Activated T-helper 9 cell treated with anti-CD3 and anti-CD28 coated beads, Interleukin-2, amount 50 U/mL, for 16 hours (primary cell): Measurements from ENCODE around the gene PLD2.
A peak's percentile ranks its signal among the peaks of the same experiment; 100 is the strongest.
"Not testable (repeated sequence)": the region's sequence is repeated elsewhere in the genome, so short reads cannot be mapped to it uniquely, and the experiment has no call there.

Experiments
- DNase-seq: peaks from one replicate; pipeline ENCODE4 v3.0.0-alpha.2; 2020; ENCODE audit warnings: low read depth

PLD2 gene

DNA sequence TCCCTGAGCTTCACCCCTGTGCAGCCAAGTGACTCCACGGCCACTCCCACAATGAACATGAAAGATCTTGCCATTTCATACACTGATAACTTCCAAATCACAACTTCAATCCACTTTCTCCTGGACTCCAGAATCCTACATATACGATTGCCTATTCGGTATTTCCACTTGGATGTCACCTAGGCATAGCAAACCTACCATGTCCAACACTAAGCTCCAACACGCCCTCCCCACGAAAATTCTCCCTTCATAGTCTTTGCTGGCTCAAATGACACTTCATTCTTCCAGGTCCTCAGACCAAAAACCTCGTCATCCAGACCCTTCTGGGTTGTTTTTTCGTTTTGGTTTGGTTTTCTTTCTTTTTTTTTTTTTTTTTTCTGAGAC is 16.3 kb upstream of the PLD2 start:
- DNase-seq = no peak

DNA sequence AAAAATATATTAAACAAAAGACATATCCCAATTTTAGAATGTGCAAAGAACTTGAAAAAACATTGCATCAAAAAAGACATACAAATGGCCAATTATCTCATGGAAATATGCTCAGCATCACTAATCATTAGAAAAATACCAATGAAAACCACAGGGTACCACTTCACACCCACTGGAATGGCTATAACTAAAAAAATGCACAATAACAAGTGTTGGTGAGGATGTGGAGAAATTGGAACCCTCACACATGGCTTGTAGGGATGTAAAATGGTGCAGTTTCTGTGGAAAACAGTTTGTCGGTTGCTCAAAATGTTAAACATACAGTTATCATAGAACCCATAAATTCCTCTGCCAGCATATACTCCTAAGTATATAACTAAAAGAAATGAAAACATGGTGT is 11.8 kb upstream of the PLD2 start:
- no peak for DNase-seq

DNA sequence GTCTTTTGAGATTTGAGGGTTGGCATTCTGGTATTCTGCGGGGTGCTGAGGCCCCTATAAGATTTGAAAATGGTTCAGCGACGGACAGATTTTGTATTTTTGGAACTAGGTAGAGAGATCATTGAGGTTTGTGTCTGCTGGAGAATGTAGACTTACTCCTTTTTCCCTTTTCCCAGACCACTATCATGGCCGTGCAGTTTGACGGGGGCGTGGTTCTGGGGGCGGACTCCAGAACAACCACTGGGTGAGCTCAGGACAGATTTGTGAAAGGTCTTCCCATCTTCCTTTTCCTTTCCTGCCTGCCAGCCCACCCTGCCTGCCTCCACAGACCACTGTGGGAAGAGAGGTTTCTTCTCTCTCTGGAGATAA is 10.4 kb upstream of the PLD2 start:
- DNase-seq = no peak

DNA sequence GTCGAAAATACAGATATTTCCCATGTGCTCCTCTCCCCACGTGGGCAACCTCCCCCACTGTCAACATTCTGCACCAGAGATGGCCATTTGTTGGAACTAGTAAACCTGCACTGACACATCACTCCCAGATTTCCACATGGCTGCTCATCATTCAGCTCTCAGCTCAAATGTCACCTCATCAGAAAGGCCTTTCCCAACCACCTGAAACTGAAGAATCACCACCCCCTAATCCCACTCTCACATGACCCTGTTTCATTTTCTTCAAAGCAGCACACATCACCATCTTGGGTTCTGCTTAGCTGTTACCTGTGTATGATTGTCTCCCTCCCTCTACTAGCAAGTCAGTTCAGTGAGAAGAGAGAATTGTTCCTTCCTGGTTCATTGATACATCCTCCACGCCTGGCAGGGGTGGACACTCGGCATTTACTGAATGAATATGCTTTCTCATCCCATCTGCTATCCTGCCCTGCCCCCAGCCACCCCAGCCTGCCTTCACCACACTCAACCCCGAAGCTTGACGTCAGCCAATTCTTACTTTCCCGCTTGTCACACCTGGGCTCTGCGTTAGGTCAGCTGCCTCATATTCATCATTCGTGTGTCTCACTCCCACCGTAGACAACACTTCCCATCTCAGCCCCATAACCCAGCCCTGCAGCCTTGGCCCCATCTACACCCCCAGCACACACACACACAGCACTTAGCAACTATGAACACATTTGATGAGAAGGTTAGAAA is 6.3 kb upstream of the PLD2 start:
- no peak for DNase-seq

DNA sequence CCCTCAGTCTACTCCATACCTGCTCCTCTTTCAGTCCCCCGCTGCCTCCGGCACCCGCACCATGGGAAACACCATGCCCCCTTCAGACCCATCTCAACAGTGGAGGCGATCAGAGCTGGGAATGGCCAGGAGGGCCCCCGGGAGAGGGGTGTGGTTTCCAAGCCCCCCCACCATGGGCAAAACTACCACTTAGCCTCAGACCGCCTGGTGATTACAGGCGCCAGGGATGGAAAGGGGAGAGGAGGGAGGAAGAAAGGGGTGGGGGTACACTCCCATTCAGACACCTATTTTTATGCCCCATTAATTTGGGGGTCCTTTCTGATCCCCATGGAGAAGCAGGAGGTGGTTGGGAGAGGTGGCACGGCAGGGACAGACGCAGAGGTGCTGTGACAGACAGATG is 4.7 kb upstream of the PLD2 start, which contains the start of gene C17orf114:
Gene C17orf114 (minus strand): TSS at position 101 of the 400 bp plus-strand sequence.
- DNase-seq = no peak

DNA sequence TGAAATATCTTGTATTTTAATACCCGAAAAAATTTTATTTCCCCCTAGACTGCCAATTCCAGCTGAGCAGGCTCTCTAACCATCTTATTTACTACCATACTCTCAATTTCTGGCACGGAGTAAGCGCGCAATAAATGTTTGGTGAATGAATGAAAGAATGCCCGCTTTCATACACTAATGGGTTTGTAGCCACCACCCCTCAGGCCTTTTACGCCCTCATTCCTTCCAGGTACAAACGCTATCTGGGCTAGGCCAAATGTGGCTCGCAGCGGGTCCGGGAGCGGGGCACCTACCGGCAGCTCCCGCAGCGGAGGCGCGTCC is 536 bp upstream of the PLD2 start:
- DNase-seq = no peak

DNA sequence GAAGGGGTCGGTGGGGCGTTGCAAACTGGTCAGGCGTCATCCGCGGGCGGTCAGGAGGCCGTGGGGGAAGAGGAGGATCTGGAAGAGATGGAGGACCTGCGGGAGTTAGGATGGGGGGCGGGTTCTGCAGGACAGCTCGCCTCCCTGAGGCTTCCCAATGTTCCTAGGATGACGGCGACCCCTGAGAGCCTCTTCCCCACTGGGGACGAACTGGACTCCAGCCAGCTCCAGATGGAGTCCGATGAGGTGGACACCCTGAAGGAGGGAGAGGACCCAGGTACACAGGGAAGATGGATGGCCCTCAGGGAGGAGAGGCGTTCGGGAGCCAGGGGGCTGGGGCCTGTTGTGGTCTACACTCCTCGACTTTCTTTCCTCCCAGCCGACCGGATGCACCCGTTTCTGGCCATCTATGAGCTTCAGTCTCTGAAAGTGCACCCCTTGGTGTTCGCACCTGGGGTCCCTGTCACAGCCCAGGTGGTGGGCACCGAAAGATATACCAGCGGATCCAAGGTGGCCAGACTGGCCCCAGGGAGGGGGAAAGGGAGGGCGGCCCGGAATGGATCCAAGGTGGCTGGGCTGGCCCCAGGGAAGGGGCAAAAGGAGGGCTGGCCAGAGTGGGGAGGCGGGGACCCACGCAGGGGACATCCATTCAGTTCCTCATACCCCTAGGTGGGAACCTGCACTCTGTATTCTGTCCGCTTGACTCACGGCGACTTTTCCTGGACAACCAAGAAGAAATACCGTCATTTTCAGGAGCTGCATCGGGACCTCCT is 839 bp downstream of the PLD2 start:
- no peak for DNase-seq

DNA sequence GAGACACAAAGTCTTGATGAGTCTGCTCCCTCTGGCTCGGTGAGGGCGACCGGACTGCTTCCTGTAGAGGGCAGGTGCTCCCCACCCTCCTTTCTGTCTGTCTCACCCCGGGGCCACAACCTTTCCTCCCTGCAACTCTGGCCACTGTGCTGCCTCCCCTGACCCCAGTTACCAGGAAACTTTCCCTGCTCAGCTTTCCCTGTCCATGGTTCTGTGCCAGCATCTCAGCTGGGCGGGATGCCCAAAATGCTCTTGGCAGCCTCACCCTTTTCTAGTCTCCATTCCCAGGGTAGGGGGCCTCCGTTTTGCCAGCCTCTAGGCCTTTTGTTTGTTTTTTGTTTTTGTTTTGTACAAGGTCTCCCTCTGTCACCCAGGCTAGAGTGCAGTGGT is 1.4 kb downstream of the PLD2 start:
- no peak for DNase-seq

DNA sequence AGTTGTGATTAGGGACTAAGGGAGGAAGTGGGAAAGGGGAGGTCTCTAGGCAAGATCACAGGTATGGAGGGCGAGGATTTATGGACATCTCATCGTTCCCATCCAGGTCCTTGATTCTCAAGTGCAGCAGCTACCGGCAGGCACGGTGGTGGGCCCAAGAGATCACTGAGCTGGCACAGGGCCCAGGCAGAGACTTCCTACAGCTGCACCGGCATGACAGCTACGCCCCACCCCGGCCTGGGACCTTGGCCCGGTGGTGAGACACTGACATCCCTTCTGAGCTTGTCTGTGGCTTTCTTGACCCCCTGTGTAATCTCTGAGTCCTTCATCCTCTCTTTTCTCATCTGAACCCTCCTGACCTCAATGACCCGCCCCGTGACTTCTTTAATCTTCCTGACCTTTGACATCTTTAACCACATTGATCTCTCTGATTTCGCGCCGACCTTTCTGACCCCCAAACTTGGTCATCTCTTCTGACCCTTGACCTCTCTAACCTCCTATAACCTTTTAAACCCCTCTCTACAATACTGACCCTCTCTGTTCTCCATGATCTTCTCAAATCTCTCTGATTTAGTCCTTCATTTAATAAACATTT is 3.8 kb downstream of the PLD2 start:
- DNase-seq = no peak

DNA sequence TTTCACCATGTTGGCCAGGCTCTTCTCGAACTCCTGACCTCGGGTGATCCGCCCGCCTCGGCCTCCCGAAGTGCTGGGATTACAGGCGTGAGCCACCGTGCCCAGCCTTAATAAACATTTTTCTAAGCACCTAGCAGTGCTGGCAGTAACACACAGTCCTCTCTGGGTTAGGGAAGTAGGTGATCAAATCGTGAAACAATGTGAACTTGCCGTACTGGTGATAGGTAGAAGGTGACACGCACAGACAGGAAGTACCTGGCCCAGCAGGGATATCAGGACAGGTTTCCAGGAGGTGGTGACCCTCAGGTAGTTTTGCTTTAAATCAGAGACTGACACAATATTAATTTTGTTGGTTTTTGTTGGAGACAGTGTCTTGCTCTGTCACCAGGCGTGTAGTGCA is 4.5 kb downstream of the PLD2 start:
- DNase-seq = no peak

DNA sequence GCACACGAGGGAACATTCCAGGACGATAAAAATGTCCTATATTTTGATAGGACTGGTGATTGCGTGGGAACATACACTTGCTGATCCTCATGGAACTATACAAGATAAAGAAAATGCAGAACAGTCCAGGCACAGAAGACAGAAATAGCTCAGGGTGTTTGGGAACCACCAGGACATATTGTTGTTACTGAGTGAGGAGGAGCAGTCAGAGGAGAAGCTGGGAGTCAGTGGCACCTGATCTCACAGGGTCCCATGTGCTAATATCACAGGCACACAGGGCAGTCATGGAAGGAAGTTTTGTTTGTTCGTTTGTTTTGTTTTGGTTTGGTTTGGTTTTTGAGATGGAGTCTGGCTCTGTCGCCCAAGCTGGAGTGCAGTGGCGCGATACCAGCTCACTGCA is 5.7 kb downstream of the PLD2 start:
- DNase-seq = no peak

DNA sequence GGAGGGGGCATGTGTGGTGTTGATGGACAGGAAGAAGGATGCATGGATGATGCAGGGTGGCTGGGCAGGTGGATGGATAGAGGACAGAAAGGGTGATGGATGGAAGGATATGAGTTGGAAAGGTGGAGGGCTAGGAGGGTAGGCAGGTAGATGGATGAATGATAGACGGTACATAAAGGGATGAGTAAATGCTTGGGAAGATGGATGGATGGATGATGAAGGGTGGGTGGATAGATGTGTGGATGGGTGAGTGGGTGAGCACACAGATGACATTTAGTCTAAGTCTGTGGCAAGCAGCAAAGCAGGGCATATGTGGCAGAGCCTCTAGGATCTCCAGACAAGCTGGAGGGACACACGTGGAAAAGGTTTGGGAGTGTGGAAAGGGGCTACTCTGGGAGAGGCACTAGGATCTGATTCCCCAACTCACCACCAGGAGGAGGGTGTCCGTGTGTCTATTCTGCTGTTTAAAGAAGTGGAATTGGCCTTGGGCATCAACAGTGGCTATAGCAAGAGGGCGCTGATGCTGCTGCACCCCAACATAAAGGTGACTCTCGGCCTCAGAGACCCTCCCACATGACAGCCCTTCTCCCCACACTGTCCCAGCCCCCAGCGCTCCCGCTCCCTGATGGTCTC is 8.2 kb downstream of the PLD2 start:
- DNase-seq = no peak

DNA sequence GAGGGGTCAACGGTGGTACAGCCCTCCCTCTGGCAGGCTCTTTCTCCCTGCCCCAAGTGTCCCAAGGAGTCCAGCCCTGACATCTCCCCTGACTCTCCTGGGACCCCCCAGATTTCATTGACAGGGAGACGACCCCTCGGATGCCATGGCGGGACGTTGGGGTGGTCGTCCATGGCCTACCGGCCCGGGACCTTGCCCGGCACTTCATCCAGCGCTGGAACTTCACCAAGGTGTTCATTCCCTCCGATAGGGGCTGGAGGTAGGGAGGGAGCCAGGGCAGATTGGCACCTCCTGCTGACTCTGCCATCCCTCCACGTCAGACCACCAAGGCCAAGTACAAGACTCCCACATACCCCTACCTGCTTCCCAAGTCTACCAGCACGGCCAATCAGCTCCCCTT is 9.9 kb downstream of the PLD2 start:
- DNase-seq = no peak

DNA sequence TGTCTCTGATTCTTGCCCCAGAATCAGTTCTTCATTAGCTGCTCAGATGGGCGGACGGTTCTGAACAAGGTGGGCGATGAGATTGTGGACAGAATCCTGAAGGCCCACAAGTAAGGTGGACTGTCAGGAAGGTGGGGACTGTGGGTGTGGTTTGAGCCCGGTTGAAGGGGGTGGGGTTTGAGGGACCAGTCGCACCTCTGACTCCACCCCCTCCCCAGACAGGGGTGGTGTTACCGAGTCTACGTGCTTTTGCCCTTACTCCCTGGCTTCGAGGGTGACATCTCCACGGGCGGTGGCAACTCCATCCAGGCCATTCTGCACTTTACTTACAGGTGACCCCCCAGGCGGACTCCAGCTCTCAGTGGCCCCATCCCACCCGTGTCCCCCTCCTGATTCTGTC is 11.3 kb downstream of the PLD2 start:
- no peak for DNase-seq

DNA sequence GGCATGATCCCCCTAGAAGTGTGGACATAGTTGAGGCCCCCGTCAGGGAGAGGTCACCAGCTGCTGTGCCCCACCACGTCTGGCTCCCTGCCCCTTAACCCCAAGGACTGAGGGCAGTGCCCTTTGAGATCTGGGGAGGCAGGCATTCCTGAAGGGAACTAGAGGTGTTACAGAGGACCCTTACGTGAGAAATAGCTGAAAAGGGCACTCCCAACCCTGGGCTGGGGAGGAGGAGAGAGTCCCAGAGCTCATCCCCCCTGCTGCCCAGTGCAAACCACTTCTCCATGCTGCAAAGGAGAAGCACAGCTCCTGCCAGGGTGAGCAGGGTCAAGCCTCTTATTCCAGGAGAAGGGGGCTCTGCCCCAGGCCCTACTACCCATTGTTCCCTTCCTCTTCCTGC is 15.9 kb downstream of the PLD2 start:
- no peak for DNase-seq

DNA sequence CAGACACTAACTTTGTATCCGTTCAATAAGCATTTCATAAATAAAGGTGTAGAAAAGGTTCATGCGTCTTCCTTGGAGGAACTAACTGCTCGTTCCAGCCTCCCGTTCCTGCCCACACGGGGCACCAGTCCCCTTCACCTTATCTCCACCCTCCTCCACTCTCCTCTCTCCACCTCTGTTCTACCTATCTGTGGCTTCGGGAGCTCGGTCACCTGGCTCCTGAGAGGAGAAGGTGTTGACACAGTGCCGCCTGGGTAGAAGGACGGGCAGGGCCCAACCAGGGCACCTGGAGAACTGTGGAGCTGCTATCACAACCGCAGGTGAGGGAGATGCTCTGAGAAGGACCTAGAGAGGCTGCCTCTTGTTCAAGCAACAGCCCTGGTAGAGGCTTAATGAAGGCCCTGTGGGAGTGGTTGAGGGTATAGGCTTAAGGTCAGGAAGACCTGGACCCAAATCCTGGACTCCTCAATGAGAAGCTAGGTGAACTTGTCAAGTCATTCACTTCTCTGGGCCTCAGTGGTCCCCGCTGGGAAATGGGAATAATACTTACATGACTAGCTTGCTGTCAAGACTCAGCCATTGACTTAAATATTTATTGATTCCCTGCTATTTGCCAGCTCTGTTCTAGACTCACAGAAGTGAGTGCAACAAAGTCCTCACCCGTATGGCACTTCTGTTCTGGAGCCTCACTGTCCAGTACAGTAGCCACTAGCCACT is 16.6 kb downstream of the PLD2 start:
- DNase-seq = no peak

DNA sequence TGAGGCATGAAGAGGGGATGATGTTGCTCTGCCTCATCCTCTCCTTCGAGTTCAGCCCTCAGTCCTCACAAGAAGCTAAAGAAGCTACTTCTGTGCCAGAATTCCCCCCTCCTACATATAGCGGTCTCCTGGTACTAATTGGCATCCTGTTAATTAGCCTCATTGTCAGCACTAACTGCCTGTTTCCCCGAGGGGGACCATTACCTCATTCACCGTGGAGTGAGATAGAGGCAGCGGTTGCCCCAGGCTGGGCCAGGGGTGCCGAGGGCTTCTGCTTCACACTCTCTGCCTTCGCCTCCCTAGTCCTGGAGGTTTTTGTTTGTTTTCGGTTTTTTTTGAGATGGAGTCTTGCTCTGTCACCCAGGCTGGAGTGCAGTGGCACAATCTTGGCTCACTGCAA is 20.4 kb downstream of the PLD2 start:
- DNase-seq = no peak

DNA sequence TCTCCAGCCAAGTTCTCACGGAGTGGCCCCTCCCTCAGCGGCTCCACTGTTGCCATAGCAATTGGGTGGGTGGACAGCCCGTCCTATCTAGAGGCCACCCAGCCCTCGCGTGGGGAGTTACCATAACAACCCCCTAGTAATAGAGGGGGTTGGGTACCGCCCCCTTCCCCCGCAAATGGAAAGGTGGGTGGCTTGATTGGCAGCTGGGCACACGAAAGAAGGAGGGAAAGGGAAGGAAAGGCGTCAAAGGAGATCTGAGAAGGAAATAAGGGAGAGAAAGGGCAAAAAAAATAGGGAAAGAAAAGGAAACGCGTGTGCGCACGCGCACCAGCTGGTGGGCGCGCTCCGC is 25.9 kb downstream of the PLD2 start:
- DNase-seq = not testable (repeated sequence)

DNA sequence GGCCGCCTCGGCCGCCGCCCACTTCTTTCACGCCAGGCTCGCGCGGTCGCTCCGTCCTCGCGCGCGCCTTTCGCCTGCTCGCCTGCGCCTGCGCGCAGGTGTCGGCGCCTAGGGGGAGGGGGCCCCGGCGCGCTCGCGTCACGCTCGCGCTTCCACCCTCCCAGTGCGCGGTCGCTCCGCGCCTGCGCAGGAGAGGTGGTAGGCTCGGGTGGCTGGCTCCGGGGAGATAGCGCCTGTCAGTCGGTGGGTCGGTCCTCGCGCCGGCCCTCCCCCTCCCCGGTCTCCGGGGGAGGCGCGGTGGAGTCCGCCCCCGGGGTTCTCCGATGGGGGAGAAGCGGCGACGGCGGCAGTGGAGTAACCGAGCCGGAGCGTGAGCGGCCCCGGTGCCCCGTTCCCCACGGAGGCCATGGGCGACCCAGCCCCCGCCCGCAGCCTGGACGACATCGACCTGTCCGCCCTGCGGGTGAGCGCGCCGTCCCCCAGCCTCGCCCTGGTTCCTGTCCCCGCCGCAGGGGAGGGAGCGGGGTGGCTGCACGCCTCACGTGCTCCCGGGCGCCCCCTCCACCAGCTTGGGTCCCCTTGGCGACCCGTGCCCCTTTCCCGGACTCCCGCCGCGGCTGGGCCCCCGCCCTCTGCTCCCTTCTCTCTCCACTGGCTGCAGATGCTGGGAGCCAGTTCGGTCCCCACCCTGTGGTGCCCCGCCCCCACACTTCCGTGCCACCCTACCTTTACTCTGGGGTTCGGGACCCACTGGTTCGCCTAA is 26.4 kb downstream of the PLD2 start, which contains the start of gene MINK1:
Gene MINK1 (plus strand): TSS at position 163 of the 763 bp plus-strand sequence. CDS start 244 bp downstream, at position 407.
- DNase-seq = peak; percentile 86

DNA sequence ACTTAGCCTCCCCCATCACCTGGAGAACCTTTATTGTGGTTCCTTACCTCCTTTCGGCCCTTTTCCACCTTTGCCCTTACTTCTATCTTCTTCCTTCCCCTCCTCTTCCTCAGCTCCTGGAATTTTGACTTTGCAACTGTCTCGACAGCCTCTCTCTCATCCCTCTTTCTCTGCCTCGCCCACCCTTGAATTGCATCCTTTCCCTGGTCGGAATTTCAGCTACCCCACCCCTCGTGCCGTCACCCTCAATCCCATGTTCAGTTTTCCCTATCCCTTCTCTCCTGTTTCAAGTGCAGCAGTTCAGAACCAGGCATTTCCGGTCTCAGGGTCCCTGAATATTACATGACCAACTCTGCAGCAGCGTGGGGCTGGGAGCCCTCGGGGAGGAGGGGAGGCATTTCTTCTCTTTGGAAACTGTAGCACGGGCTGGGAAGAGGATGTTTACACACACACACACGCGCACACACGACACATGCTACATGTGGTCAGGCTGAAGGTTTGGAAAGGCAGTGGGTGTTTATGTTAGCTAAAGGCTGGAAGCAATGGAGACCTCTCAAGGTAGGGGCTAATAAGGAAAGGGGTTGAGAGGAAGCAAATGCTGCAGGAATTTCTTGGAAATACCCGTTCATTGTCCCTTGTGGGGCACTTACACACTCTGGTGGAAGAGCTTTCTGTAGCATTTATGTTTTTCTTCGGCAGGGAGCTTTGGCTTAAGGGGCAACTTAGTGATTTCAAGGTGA is 27.2 kb downstream of the PLD2 start:
- DNase-seq = no peak

DNA sequence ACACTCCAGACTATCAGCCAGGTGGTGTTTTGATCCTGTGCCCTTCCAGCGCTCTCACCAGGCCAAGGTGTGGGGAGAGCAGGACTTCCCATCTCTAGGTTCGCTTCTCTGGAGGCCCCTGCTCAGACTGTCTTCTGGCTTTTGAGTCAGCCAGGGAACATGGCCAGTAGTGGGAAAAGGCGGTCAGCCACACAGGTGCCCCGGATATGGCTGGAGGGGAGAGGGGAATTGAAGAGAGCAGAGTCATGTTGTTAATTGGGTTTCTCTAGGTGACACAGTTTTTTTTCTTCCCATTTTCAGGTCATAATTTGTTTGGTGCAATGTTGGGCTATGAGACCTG is 27.7 kb downstream of the PLD2 start:
- no peak for DNase-seq
